T-helper 2 cell treated with Interferon-gamma antibody and Interleukin-4, amounts not matched to agents 5 μg/mL and 100 μg/mL, for 36 hours (primary cell): ENCODE results near the gene ZNF813.

Experiments
- DNase-seq: peaks from one replicate; pipeline ENCODE4 v3.0.0; 2021; ENCODE audit warnings: low spot score
- H3K27ac Mint-ChIP-seq: one replicate; pipeline ENCODE4 v1.8.0; 2021; ENCODE audit warnings: mild to moderate bottlenecking, mixed read lengths
- H3K27me3 Mint-ChIP-seq: one replicate; pipeline ENCODE4 v1.8.0; 2021; ENCODE audit warnings: low read depth, mixed read lengths
- H3K36me3 Mint-ChIP-seq: one replicate; pipeline ENCODE4 v1.8.0; 2021; ENCODE audit warnings: low read depth, mixed read lengths
- H3K4me1 Mint-ChIP-seq: one replicate; pipeline ENCODE4 v1.8.0; 2021; ENCODE audit warnings: low read depth, mixed read lengths
- H3K4me3 Mint-ChIP-seq: one replicate; pipeline ENCODE4 v1.8.0; 2022; ENCODE audit warnings: mild to moderate bottlenecking, moderate library complexity, mixed read lengths
- H3K9me3 Mint-ChIP-seq: one replicate; pipeline ENCODE4 v1.8.0; 2021; ENCODE audit warnings: mixed read lengths

ZNF813 gene

GRCh38 chr19:53545271-53546065 is 77.9 kb downstream of the ZNF813 start:
- peaks cover 17% of the 10 kb centered on the region for H3K36me3 Mint-ChIP-seq
- no peaks in the 10 kb centered on the region for H3K27me3 Mint-ChIP-seq
- no peaks in the 10 kb centered on the region for H3K4me1 Mint-ChIP-seq
- H3K9me3 Mint-ChIP-seq, result peaks cover 19% of the 10 kb centered on the region
- H3K4me3 Mint-ChIP-seq, result no peak overlapping the region
- DNase-seq, result no peak
- H3K27ac Mint-ChIP-seq, result no peak overlapping the region
